ENCODE results near the gene RPS26. TPM values are rescaled to one million over a fixed set of nuclear protein-coding genes. Genes with fewer than 3 reads are reported as not detected.
"Not testable (repeated sequence)": the region's sequence is repeated elsewhere in the genome, so short reads cannot be mapped to it uniquely, and the experiment has no call there.

RPS26 gene
- 39.5 TPM for total RNA-seq
- long read RNA-seq, partial matches to known transcripts = 1 of 5 reads
- long read RNA-seq, other reads (novel, unspliced or antisense) = 0 of 5 reads

DNA sequence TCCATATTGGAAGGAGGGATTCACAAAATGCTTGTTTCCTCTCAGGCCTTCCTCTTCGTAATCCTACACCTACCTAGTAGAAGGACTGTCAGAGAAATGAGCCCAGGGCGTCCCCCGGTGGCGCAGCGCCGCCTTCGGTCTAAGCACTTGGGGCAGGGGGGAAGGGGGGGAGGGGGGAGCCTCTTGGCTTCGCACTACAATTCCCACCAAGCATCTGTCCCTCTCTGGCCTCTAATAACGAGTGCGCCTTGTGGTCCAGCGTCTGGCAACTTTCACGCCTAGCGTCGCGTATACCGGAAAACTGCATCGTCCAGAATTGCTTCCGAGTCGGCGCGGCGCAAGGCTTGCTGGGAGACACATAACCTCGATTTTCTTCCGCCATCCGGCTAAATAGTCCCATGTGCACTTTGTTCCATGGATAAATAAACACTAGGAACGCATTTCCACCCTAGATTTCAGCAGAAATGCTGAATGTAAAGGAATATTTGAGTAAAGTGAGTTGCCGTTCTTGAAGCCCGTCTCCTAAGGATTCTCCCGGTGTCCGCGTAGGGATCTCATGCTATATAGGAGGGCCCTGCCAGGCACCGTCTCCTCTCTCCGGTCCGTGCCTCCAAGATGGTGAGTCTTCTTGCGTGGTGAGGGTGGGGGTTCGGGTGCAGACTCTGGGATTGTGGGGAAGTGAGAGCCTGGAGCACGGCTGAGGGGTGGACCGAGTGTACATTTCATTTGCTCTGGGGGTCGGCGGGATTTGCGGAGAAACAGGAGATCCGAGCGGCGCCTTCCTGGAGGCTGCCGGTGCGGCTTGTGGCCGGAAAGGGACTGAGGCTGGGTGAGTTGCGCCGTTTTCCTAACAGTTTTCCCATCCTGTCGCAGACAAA lies at the start of gene RPS26:
RPS26 (plus strand) TSS at position 367 of the 878 bp plus-strand sequence; CDS start at position 616, 249 bp downstream.
- intact Hi-C loops (cut with DNase I) = loop anchor here (1.0 to 10.0 kb wide), 4 partner anchors 45 to 297 kb away; partner anchors contain the start of genes GDF11, PA2G4, RPL41 and ZC3H10
- peak; percentile 96 for DNase-seq (ENCODE audit: low spot score)

DNA sequence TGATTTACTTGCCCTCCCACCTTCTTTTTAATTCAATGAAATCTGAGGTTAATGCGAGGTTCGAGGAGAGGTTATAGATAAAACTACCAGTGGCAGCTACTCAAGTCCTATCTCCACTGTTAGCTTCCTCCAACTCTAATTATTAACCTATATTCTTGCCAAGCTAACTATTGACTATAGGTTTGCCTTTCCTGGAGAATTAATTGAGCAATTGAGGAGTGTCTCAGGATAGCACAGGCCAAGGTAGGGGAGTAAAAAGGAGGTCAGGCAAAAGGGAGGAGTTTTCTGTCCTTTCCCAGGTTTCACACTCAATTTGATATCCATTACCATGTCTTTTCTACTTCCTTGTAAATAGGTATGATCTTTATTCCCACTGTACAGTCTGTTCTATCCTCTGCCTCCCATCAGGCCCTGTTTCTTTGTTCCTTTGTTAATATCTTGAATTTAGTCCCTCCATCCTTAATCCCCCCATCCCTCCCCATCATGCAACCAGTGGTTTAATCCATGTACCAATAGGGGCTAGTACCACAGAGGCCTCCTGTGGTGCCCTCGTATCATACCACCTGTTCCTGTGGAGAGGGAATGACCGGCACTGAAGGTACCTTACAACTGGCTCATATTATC lies 48.4 kb upstream of the RPS26 start:
- intact Hi-C loops (cut with DNase I) = no loop called here
- no peak for DNase-seq (ENCODE audit: low spot score)

DNA sequence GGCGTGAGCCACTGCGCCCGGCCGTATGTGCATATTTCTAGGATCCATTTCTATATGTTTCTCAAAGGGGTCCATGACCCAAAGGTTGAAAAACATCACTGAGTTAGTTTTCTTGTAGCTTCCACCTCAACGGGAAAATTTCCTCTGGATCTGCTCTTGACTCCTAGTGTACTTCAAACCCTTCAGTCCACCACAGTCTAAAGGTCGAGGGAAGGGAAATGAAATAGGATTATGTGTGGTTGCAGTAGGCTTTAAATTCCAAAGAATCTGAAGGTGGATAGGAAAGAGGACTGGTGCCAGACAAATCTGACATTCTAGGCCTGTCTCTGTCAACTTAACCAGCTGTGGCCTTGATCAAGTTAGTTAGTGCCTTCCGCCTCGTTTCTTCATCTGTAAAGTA lies 46.4 kb upstream of the RPS26 start:
- intact Hi-C loops (cut with DNase I) = no loop called here
- no peak for DNase-seq (ENCODE audit: low spot score)

DNA sequence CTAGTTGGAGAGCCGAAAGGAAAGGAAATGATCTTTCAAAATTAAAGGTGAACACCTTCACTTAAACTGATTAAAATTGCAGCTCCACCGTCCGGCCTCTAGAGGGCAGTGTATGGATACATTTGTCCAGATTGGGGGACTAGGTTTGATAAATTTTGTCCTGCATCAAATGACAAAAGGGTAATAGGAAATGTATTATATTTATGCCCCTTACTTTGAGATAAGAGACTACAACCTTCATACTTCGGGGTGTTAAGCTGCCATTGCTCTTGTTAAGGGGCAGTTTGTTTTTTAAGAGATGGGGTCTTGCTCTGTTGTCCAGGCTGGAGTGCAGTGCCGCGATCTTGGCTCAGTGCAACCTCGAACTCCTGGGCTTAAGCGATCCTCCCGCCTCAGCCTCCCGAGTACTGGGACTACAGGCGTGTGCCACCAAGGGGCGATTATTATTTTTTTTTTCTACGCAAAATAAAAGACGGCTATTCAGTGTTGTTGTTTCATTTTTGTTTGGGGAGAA lies 45.5 kb upstream of the RPS26 start:
- no peak for DNase-seq (ENCODE audit: low spot score)
- intact Hi-C loops (cut with DNase I) = loop anchor here (1.0 kb wide), 1 partner anchor 45 kb away; the partner anchor contains the start of gene RPS26

DNA sequence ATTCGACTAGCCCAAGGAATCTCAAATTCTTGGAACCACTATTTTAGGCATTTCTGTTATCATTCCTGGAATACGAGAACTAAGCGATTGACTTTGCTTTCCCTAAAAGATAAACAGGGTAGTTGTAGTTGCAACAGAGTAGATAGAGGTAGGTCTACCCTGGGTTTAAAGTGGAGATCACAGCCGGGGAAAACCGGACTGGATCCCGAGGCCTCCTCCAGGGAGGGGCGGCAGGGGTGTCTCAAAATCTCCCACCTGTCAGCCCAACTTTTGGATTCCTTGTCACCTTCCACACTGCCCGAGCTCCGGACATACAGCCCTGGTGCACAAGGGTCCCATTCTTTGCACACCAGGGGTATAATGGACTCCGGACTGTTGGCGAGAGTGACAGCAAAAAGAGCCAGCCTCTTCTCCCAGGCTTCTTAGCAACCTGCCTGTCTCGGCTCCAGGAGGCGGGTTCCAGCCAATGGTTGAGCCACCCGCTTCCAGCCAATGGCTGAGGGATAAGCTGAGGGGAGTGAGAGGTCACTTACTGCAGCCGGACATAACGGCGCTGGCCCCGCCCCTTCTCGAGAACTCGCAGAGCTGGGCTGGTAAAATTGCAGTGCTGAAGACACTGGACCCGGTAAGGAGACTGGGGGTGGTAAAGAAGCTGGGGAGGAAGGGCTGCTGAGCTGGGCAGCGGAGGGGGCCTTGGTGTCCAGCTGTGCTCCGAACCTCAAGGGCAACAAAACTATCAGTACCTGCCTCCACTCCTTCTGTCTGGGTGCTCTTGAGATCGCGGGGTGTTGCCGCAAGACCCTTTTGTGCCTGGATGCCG lies 44.8 kb upstream of the RPS26 start, which contains the start of gene SUOX:
SUOX (plus strand) TSS at position 562 of the 820 bp plus-strand sequence. CDS start 4,946 bp downstream, outside the sequence.
- peak; percentile 99 for DNase-seq (ENCODE audit: low spot score)
- intact Hi-C loops (cut with DNase I) = loop anchor here (1.0 kb wide), 1 partner anchor 44 kb away; the partner anchor contains the start of gene RPS26

DNA sequence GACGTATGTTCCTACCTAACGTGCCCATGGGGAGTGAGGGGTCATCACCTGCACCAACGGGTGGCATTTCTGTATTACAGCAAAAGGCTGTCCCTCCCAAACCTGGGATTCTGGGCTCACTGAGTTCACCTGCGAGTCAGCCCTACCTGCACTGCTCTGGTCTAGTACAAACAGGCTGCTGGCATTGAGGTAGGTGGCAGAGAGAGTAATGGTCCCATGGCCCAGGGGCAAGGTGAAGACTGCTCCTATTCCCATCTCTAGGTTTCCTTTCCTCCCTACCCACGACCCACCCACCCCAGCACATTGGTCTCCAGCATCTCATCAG lies 44.2 kb upstream of the RPS26 start:
- intact Hi-C loops (cut with DNase I) = no loop called here
- DNase-seq (ENCODE audit: low spot score) = no peak

DNA sequence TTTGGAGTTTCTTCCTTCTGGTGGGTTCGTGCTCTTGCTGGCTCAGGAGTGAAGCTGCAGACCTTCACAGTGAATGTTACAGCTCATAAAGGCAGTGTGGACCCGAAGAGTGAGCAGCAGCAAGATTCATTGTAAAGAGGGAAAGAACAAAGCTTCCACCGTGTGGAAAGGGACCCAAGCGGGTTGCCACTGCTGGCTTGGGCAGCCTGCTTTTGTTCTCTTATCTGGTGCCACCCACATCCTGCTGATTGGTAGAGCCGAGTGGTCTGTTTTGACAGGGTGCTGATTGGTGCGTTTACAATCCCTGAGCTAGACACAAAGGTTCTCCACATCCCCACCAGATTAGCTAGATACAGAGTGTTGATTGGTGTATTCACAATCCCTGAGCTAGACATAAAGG lies 42.2 kb upstream of the RPS26 start:
- DNase-seq (ENCODE audit: low spot score); intact Hi-C loops (cut with DNase I): not testable (repeated sequence)

DNA sequence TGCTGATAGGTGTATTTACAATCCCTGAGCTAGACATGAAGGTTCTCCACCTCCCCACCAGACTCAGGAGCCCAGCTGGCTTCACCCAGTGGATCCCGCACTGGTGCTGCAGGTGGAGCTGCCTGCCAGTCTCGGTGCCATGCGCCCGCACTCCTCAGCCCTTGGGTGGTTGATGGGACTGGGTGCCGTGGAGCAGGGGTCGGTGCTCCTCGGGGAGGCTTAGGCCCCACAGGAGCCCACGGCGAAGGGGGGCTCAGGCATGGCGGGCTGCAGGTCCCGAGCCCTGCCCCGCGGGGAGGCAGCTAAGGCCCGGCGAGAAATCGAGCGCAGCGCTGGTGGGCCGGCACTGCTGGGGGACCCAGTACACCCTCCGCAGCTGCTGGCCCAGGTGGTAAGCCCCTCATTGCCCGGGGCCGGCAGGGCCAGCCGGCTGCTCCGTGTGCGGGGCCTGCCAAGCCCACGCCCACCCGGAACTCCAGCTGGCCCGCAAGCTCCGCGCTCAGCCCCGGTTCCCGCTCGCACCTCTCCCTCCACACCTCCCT lies 41.6 kb upstream of the RPS26 start:
- intact Hi-C loops (cut with DNase I) = not testable (repeated sequence)

DNA sequence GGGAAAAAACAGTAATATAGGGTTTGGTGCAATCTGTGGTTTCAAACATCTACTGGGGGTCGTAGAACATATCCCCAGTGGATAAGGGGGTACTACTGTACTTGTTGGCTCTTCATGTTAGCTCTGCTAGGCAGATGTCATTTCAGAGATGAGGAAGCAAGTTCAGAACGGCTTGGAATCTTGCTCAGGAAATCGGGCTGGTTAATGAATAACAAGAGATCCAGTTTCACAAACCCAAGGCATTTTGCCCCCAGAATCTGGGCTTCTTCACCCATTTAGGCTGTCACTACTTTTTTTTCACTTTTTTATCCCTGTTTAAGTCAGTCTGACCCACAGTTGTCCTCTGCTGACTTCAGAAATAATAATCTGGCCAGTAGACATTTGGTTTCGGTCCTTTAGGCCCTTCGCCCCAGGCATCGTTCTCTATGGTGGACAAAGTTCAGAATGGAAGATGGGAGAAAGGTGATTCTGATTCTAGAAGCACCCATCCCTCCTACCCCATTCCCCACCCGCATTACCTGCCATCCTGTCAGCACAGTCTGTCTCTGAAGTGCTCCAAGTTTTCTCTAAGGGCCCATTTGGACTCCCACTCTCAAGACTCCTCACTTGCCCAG lies 40.1 kb upstream of the RPS26 start:
- DNase-seq (ENCODE audit: low spot score) = no peak
- intact Hi-C loops (cut with DNase I) = no loop called here

More for the DNA sequence above, 41.6 kb upstream of the RPS26 start:
- not testable (repeated sequence) for DNase-seq (ENCODE audit: low spot score)

DNA sequence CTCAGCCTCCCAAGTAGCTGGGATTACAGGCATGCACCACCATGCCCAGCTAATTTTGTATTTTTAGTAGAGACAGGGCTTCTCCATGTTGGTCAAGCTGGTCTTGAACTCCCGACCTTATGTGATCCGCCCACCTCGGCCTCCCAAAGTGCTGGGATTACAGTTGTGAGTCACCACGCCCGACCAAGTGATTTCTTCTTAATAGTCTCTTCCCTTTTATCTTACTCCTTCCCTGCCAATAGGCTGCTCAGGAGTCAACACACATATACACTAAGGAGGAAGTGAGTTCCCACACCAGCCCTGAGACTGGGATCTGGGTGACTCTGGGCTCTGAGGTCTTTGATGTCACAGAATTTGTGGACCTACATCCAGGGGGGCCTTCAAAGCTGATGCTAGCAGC lies 38.3 kb upstream of the RPS26 start:
- intact Hi-C loops (cut with DNase I); DNase-seq (ENCODE audit: low spot score): not testable (repeated sequence)

DNA sequence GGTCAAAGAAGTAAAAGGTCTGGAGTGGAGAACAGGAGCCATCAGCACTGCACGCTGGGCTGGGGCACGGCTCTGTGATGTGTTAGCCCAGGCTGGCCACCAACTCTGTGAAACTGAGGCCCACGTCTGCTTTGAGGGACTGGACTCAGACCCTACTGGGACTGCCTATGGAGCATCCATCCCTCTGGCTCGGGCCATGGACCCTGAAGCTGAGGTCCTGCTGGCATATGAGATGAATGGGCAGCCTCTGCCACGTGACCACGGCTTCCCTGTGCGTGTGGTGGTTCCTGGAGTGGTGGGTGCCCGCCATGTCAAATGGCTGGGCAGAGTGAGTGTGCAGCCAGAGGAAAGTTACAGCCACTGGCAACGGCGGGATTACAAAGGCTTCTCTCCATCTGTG lies 37.5 kb upstream of the RPS26 start:
- intact Hi-C loops (cut with DNase I) = no loop called here
- no peak for DNase-seq (ENCODE audit: low spot score)

DNA sequence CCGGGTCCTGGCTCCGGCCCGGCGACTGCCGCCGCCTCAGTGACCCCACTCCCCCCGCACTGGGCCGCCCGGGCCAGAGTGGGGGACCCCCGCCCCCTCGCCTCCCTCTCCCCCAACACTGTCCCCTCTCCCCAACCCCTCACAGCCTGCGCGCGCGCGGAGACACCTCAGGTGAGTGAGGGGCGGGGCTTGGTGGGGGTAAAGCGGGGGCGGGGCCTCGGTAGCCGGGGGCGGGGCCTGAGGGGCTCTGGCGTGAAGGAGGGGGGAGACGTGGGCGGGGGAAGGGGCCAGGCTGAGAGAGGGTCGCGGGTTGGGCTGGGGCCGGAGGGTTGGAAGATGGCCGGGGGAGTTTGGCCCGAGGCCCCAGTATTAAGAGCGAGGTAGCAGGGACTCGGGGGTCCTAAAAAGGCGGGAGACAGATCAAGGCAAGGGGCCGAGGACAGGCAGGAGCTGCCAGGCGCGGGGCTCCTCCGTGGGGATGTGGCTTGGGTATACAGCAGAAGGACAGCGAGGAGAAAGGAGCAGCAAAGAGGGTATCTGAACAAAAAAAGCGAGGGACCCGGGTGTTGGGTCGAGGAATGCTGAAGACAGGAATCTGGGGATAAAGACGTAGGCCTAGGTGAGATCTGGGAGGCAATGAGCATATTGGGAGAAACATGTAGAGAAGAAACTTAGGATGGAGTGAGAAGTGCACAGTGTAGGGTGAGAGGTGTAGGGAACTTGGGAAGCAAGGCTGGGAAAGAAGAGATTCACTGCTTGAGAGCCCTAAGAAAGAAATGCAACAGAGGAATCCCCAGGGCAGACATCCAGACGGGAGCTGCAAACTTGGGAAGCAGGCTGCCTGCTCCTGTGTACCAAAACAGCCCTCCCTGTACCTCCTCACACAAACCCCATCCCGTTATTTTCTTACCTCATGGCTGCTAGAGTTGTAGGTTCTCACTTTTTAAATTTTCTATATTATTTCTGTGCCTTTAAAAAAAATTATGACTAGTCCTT lies 33.9 kb upstream of the RPS26 start:
- intact Hi-C loops (cut with DNase I) = loop anchor here (5.0 kb wide), 1 partner anchor 94 kb away; the partner anchor contains the start of gene PA2G4
- peak; percentile 78 for DNase-seq (ENCODE audit: low spot score)

DNA sequence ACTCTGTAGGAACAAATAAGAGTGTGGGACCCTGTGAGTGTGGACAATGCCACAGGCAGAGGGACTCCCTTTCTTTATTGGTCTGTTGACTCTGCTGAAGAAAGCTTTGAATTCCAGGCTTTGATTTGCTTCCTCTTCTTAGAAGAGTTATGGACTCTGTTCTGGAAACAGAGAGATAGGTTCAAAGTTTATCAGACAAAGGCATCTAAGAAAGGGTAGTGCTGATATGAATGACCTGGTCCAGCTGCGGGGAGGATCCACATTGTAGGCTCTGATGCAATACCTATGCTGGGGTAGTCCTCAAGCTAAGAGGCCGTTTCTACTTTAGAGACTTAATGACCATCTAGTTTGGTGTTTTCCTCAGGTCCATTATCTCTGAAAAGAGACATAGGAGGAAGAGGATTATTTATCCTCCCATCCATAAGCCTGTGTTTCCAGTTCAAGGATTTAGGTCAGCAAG lies 31.6 kb upstream of the RPS26 start:
- intact Hi-C loops (cut with DNase I) = no loop called here
- no peak for DNase-seq (ENCODE audit: low spot score)

DNA sequence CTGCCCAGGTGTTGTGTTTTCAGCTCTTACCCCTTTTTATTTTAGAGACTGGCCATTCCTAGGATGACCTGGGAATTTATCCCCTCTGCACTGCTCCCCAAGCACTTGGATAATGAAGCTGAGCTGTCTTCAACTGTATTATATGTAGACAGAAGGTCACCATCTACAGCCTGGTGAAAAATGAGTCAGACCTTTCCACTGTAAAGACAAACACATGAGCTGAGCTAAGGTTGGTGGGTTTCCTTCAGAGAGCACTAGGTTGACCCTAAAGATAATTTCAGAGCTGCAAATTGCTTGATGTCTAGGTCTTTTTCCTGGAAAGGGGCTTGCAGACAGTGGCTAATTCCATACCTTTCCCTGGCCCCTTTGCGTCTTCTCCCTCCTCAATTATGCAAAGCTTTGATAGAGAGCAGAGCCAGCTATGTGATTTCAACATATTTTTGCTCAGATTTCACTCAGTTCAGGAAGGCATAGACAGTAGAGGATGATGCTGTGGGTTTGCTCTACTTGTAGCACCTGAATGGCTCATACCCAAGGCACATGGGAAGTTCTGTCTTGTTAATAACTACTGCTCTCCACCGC lies 30.1 kb upstream of the RPS26 start:
- intact Hi-C loops (cut with DNase I) = no loop called here
- no peak for DNase-seq (ENCODE audit: low spot score)

DNA sequence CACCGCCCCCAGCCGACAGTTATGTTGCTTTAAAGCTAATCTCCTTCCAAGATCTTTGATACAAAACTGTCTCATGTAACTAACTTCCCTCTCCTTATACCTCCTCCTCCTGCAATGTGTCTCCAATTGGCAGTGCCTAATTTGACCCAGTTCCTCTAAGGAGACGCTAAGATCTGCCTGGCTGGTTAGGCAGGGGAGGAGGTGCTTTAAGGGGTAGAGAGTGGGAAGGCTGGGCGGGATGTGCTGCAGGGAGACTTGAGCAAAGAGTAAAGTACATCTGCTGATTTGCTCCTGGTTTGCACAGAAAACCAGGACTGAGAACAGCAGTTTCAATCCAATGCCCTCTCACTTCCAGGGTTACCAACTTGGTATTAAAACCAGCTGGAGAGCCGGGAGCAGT lies 28.2 kb upstream of the RPS26 start:
- intact Hi-C loops (cut with DNase I) = no loop called here
- DNase-seq (ENCODE audit: low spot score) = no peak

DNA sequence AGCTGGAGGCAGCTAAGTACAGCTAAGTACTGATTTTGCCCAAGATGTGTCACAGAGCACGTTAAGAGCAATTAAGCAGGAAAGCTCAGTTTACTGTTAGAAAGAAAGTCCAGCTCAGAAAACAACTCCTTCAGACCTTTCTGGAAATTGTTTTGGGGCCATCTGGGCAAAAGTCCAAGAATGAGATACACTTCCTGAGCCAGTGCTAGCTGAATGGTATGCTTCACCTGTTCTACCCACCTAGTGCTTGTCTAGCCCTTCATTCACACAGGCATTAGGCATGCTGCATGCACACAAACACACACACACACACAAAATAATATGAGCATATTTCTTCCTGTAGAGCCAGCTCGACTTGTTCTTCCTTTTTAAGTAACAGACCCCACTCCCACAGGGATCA lies 27.5 kb upstream of the RPS26 start:
- intact Hi-C loops (cut with DNase I) = no loop called here
- no peak for DNase-seq (ENCODE audit: low spot score)

DNA sequence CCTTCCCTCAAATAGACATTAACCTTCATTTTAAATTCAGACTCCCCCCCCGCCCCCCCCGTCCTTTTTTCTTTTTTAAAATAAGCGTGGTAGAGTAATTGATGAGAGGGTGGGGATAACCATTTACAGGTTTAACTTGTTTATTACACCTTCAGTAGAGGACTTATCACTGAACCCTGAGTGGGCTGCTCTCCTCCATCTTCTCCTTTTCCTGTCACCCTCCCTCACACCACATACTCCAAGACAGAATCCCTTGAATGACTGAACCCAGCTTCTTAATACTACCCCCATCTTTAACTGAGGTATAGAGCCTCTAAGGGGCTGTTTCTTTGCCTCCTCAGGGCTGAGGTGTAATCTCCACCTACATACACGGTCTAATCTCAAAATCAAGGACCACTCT lies 24.5 kb upstream of the RPS26 start:
- DNase-seq (ENCODE audit: low spot score) = no peak
- intact Hi-C loops (cut with DNase I) = no loop called here

Measured in cardiac septum (tissue), 1 donor.